Measurements from ENCODE around the gene SIGLEC15.
"Not testable (repeated sequence)": the region's sequence is repeated elsewhere in the genome, so short reads cannot be mapped to it uniquely, and the experiment has no call there.

DNA sequence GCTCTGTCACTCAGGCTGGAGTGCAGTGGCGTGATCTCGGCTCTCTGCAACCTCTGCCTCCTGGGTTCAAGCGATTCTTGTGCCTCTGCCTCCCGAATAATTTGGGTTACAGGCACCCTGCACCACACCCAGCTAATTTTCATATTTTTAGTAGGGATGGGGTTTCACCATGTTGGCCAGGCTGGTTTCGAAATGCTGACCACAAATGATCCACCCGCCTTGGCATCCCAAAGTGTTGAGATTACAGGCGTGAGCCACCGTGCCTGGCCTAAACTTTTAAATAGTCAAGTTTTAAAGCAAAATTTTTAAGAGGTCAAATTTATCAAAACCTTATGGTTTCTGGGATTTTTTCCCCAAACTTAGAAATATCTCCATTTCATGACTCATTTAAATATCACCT lies 6.7 kb upstream of the SIGLEC15 start:
- TF ChIP-seq POLR2A (IDR thresholded peaks at IDR 0.05): not testable (repeated sequence)
- TF ChIP-seq, protein P1, sequence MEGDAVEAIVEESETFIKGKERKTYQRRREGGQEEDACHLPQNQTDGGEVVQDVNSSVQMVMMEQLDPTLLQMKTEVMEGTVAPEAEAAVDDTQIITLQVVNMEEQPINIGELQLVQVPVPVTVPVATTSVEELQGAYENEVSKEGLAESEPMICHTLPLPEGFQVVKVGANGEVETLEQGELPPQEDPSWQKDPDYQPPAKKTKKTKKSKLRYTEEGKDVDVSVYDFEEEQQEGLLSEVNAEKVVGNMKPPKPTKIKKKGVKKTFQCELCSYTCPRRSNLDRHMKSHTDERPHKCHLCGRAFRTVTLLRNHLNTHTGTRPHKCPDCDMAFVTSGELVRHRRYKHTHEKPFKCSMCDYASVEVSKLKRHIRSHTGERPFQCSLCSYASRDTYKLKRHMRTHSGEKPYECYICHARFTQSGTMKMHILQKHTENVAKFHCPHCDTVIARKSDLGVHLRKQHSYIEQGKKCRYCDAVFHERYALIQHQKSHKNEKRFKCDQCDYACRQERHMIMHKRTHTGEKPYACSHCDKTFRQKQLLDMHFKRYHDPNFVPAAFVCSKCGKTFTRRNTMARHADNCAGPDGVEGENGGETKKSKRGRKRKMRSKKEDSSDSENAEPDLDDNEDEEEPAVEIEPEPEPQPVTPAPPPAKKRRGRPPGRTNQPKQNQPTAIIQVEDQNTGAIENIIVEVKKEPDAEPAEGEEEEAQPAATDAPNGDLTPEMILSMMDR (IDR thresholded peaks at IDR 0.05): not testable (repeated sequence)
